NT2/D1 (cell line): Measurements from ENCODE around the gene P4HA2.

Source experiments
- SUZ12 ChIP-seq: IDR thresholded peaks from 2 replicates; pipeline ENCODE4 v1.6.1; 2011; ENCODE audit not compliant: insufficient read length, insufficient read depth; ENCODE audit errors: extremely low read depth
- YY1 ChIP-seq: IDR thresholded peaks from 2 replicates; pipeline ENCODE4 v1.6.1; 2011; ENCODE audit not compliant: insufficient read length, insufficient read depth
- ZNF274 ChIP-seq: IDR thresholded peaks from 2 replicates; pipeline ENCODE4 v1.6.1; 2011; ENCODE audit warnings: mild to moderate bottlenecking, low read depth, low read length

- no peak for TF ChIP-seq YY1
- no peak for TF ChIP-seq SUZ12
- TF ChIP-seq ZNF274, result no peak
Measured at GRCh38 chr5:132190161-132190817, 37.4 kb downstream of the P4HA2 start.
